Activated CD4-positive, alpha-beta T cell treated with anti-CD3 and anti-CD28 coated beads for 4 hours (primary cell): ENCODE measurements around the gene NPDC1.

Source experiments
- DNase-seq, 2 donors: peaks; one replicate each; pipeline ENCODE4 v3.0.0-alpha.2; 2020

NPDC1 gene

GRCh38 chr9:136990242-136990911, 55.6 kb downstream of the NPDC1 start:
- no peak for DNase-seq
